HG02840 (cell line): ENCODE results near the gene SCN4B.

Experiments used
- ATAC-seq: cut with Tn5 transposase; IDR thresholded peaks from one replicate; pipeline ENCODE4 v1.9.1; 2021; ENCODE audit warnings: mild to moderate bottlenecking, moderate library complexity, moderate number of reproducible peaks; ENCODE audit not compliant: unreplicated experiment, low FRiP score

SCN4B gene

GRCh38 chr11:118105657-118106305, 46.8 kb downstream of the SCN4B start:
- no peak for ATAC-seq

DNA sequence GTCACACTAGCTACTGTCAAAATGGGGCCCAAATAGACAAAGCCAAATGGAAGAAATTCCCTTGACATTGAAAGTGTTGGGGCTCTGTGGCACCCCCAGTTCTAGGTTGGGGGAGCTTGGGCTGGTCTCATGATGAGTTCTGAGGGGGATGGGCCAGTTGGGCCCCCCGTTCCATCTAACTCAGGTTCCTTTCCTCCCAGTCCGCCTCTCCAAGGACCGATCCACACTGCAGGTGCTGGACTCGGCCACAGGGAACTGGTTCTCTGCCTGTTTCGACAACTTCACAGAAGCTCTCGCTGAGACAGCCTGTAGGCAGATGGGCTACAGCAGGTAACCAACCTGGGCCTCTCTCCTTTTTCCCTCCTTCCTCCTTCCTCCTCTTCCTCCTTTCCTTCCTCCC, 48.1 kb downstream of the SCN4B start:
- no peak for ATAC-seq

- no peak for ATAC-seq
These were observed 49.8 kb downstream of the SCN4B start for GRCh38 chr11:118102721-118103261.

GRCh38 chr11:118100691-118101232, 51.9 kb downstream of the SCN4B start:
- ATAC-seq: no peak

- ATAC-seq: no peak
These were observed 52.6 kb downstream of the SCN4B start for GRCh38 chr11:118099838-118100556.

- ATAC-seq: no peak
These were observed 53.4 kb downstream of the SCN4B start for GRCh38 chr11:118098996-118099837.

GRCh38 chr11:118095967-118096367, 56.7 kb downstream of the SCN4B start:
- ATAC-seq: no peak

DNA sequence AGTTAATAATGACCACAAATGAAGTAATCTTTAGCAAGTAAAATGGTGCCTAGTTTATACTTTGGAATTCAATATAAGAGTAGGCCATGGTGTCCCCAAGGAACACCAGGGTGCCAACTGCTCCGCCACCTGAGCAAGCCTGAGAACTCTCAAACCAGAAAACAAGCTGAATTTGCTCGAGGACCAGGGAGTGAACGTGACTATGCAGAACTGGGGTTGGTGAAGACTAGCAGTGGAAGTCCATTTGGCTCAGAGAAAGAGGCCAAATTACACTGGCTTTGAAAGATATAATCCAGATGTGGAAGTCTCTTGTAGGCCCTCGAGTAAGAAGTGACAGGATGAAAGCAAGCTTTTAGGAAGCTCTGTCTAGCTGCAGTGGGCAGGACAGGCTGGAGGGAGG, 57.1 kb downstream of the SCN4B start:
- no peak for ATAC-seq

DNA sequence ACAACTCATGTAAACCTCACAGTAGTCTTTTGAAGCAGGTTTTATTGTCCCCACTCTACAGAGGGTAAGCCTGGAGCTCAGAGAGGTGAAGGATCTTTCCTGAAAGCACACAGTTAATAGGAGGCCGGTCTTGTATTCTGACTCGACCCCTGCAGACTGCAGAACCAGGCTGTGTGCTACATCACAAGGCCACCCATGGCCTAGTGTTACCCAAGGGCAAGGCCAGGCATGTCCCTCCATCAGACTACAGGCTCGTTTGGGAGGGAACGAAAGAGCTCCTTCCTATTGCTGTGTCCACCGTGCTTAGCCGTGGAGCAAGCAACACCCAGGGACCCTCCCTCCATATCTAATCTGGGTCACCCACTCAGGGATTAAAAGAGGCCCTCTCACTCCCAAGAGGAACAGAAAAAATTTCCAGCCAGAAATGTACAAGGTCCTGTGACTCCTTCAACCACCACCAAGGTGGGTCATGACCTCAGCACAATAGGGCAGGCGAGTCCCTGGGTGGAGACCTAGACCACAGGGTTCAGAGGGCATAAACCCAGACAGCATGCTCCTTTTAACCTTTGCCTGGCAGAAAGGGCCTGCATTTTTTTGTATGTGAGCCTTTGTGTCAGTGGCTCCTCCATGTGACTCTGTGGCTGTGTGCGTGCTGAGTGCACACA, 59.6 kb downstream of the SCN4B start:
- ATAC-seq: no peak

- ATAC-seq: no peak
These were observed 60.9 kb downstream of the SCN4B start for GRCh38 chr11:118091690-118092089.

DNA sequence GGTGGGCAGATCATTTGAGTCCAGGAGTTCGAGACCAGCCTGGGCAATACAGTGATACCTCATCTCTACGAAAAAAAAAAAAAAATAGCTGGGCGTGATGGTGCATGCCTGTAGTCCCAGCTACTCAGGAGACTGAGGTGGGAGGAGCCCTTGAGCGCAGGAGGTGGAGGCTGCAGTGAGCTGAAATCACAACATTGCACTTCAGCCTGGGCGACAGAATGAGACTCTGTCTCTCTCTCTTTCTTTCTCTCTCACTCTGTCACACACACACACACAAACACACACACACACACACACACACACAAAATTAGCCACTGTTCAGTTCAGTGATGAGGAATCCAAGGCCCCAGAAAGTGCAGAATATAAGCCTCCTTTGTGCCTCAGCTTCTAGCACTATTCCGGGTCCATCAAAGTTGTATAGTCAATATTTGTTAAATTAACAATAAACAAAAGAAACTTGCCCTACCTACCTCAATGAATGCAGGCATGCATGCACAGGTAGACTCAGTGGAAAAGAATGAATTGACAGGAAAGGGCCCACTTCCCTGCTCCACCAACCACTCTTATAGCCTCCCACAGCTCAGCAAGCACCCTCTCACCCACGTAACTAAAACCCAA, 62.0 kb downstream of the SCN4B start:
- no peak for ATAC-seq

GRCh38 chr11:118088531-118088930, 64.1 kb downstream of the SCN4B start:
- ATAC-seq: no peak

DNA sequence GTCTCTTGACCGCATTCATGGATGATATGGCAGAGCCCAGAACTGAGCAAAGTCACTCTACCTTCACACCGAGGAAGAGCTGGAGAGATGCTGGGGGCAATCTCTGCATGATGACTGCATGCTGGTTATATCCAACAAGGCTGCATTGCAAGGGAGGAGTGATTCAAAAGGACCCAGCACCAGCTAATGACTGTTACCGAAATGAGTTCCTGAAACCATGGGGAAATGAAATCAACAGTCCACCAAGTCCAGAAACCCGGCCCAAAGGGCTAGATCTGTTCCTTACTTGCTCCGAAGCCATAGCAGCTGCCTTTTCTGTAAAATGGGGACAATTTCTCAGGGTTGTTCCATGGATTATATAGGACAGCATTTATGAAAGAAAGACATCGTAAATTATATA, 64.7 kb downstream of the SCN4B start:
- ATAC-seq: no peak

DNA sequence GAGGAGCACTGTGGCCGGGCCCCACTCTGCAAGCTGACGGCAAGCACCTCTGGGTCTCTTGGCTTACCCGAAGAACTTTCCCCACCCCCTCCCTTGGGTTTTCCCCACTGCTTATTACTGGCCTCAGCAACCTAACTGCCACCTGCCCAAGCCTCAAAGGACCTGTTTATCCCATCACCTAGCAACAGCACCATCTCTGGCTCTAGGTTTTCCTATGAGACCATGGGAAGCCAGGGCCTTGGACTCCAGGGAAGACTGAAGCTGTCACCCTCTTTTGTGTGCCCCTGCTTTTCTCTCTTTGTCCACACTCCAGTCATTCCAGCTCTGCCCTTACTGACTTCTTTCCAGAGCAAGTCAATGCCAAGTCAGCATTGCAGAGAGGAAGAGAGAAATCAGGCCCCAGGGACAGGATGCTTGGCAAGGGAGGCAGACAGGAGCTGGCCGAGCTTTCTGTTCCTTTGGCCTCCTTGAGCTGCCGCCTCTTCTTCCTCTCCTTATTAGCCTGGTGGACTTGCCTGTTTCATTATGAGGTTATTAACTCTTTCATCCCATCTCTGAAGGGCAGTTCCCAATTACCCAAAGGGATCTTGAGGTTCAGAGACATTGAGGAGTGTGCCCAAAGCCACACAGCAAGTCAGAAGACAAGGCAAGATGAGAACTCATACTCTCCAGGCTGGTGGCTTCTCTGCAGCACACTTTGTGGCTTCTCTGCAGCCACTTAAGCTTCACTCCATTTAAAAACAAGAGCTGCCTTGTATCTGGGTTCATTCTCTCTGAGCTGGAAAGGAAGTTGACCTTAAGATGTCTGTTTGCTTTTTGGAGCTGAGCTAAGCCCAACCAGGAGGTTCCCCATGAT, 65.5 kb downstream of the SCN4B start, which contains the start of gene SMIM35:
SMIM35 (minus strand) TSS at position 51 of the 856 bp plus-strand sequence. CDS start 206 bp downstream, outside the sequence.
- ATAC-seq: no peak

DNA sequence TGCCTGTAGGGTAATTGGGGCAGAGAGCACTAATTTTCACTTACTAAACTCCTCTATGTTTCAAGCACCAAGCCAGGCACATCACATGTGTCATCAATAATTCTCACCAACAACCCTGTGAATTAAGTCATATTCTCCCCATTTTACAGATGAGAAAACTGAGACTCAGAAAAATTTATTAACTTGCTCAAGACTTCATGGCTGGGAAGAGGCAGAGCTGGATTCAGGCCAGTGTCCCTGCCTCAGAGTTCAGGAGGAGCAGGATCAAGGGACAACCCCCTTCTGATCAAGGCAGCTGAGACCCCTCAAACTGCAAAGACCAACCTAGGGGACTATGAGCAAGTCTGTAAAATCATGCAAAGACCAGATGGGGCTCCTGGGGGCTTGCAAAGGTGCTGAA, 68.0 kb downstream of the SCN4B start:
- no peak for ATAC-seq

GRCh38 chr11:118084247-118084646, 68.4 kb downstream of the SCN4B start:
- no peak for ATAC-seq
